OCI-LY1 (cell line): ENCODE data around the gene ATP11A.

Source experiments
- H2AFZ ChIP-seq: fragments of 200-600 bp; sonication (generic), shearing (Covaris generic); 2 replicates; pipeline ENCODE4 v1.6.0; 2014; ENCODE audit warnings: antibody characterized with exemption, mild to moderate bottlenecking, low read length
- H3F3A ChIP-seq: fragments of 200-600 bp; sonication (generic), shearing (Covaris generic); 2 replicates; pipeline ENCODE4 v1.6.0; 2014; ENCODE audit warnings: mild to moderate bottlenecking, antibody characterized with exemption, low read length, moderate library complexity; ENCODE audit not compliant: insufficient read depth
- H3K27ac ChIP-seq: fragments of 200-600 bp; sonication (generic); 2 replicates; pipeline ENCODE4 v1.5.1; 2014; ENCODE audit warnings: low read length, mixed run types, mild to moderate bottlenecking, low read depth; ENCODE audit not compliant: poor library complexity, severe bottlenecking
- H3K27me3 ChIP-seq: fragments of 200-600 bp; sonication (generic); 2 replicates; pipeline ENCODE4 v1.6.0; 2014; ENCODE audit warnings: antibody characterized with exemption, mild to moderate bottlenecking, low read length, moderate library complexity; ENCODE audit not compliant: insufficient read depth
- H3K36me3 ChIP-seq: fragments of 200-600 bp; sonication (generic); 2 replicates; pipeline ENCODE4 v1.6.1; 2014; ENCODE audit warnings: mild to moderate bottlenecking, antibody characterized with exemption, low read length, moderate library complexity, mixed read lengths; ENCODE audit not compliant: insufficient read depth
- H3K4me1 ChIP-seq: fragments of 200-600 bp; sonication (generic); 2 replicates; pipeline ENCODE4 v1.5.1; 2014; ENCODE audit warnings: mild to moderate bottlenecking, low read length, moderate library complexity; ENCODE audit not compliant: insufficient read depth, severe bottlenecking
- H3K4me2 ChIP-seq: fragments of 200-600 bp; sonication (generic), shearing (Covaris generic); 2 replicates; pipeline ENCODE4 v1.6.1; 2014; ENCODE audit warnings: low read length
- H3K4me3 ChIP-seq: fragments of 200-600 bp; sonication (generic); 2 replicates; pipeline ENCODE4 v1.5.1; 2014; ENCODE audit warnings: low read length, low read depth, mild to moderate bottlenecking, mixed read lengths; ENCODE audit not compliant: poor library complexity, severe bottlenecking
- H3K79me2 ChIP-seq: fragments of 200-600 bp; shearing (Covaris generic); 2 replicates; pipeline ENCODE4 v1.6.1; 2016; ENCODE audit warnings: mixed run types, low read length, mixed read lengths; ENCODE audit not compliant: insufficient read depth
- H3K9ac ChIP-seq: fragments of 200-600 bp; sonication (generic), shearing (Covaris generic); 2 replicates; pipeline ENCODE4 v1.6.1; 2014; ENCODE audit warnings: mild to moderate bottlenecking, low read length, mixed read lengths
- H3K9me2 ChIP-seq: fragments of 200-600 bp; sonication (generic), shearing (Covaris generic); 2 replicates; pipeline ENCODE4 v1.6.1; 2014; ENCODE audit warnings: low read depth, mild to moderate bottlenecking, low read length, mixed read lengths
- H3K9me3 ChIP-seq: fragments of 200-600 bp; shearing (Covaris generic); 2 replicates; pipeline ENCODE4 v1.6.1; 2014; ENCODE audit warnings: low read length, mixed read lengths
- H4K20me1 ChIP-seq: fragments of 200-600 bp; sonication (generic), shearing (Covaris generic); 2 replicates; pipeline ENCODE4 v1.6.0; 2016; ENCODE audit warnings: mild to moderate bottlenecking, low read length; ENCODE audit not compliant: insufficient read depth
- EZH2 ChIP-seq: fragments of 200-600 bp; sonication (generic), shearing (Covaris generic); IDR thresholded peaks from 2 replicates; pipeline ENCODE4 v1.8.0; 2017; ENCODE audit warnings: borderline replicate concordance, mixed run types, mild to moderate bottlenecking, antibody characterized with exemption, low read length, moderate library complexity, mixed read lengths
- TF ChIP-seq, protein P1 (sequence below): fragments of 200-600 bp; sonication (generic), shearing (Covaris generic); IDR thresholded peaks from 2 replicates; pipeline ENCODE4 v1.5.1; 2017; ENCODE audit warnings: mild to moderate bottlenecking, antibody characterized with exemption, low read length, moderate library complexity, mixed read lengths

Gene ATP11A

GRCh38 chr13:112880976-112881540 is 191.2 kb downstream of the ATP11A start:
- Histone ChIP-seq H3K4me2 (no peak overlapping the region), H3K79me2 (no peaks in the 10 kb centered on the region), H3K36me3 (peaks cover 6% of the 10 kb centered on the region; the same call in 1 of the 2 replicates), H3K27ac (no peak overlapping the region), H4K20me1 (no peaks in the 10 kb centered on the region), H3K9ac (no peak overlapping the region), H3K9me2 (no peaks in the 10 kb centered on the region), H3F3A (no peaks in the 10 kb centered on the region), H3K9me3 (no peaks in the 10 kb centered on the region), H2AFZ (no peak overlapping the region), H3K4me3 (no peak overlapping the region), H3K4me1 (no peaks in the 10 kb centered on the region), H3K27me3 (no peaks in the 10 kb centered on the region)
- TF ChIP-seq, protein P1, sequence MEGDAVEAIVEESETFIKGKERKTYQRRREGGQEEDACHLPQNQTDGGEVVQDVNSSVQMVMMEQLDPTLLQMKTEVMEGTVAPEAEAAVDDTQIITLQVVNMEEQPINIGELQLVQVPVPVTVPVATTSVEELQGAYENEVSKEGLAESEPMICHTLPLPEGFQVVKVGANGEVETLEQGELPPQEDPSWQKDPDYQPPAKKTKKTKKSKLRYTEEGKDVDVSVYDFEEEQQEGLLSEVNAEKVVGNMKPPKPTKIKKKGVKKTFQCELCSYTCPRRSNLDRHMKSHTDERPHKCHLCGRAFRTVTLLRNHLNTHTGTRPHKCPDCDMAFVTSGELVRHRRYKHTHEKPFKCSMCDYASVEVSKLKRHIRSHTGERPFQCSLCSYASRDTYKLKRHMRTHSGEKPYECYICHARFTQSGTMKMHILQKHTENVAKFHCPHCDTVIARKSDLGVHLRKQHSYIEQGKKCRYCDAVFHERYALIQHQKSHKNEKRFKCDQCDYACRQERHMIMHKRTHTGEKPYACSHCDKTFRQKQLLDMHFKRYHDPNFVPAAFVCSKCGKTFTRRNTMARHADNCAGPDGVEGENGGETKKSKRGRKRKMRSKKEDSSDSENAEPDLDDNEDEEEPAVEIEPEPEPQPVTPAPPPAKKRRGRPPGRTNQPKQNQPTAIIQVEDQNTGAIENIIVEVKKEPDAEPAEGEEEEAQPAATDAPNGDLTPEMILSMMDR: no peak
- no peak for TF ChIP-seq EZH2

- TF ChIP-seq, protein P1: no peak
- no peak for TF ChIP-seq EZH2
- H3K27ac ChIP-seq: no peak overlapping the region
- H3K4me2 ChIP-seq: no peak overlapping the region
- no peaks in the 10 kb centered on the region for H4K20me1 ChIP-seq
- H3K79me2 ChIP-seq: no peaks in the 10 kb centered on the region
- H3K36me3 ChIP-seq: peaks cover 6% of the 10 kb centered on the region; the same call in 1 of the 2 replicates
- no peak overlapping the region for H3K4me3 ChIP-seq
- H2AFZ ChIP-seq: no peak overlapping the region
- no peaks in the 10 kb centered on the region for H3K9me3 ChIP-seq
- H3K4me1 ChIP-seq: no peaks in the 10 kb centered on the region
- H3K27me3 ChIP-seq: no peaks in the 10 kb centered on the region
- no peaks in the 10 kb centered on the region for H3K9me2 ChIP-seq
- no peak overlapping the region for H3K9ac ChIP-seq
- no peaks in the 10 kb centered on the region for H3F3A ChIP-seq
Measured at GRCh38 chr13:112881656-112882554, 192.1 kb downstream of the ATP11A start.

DNA sequence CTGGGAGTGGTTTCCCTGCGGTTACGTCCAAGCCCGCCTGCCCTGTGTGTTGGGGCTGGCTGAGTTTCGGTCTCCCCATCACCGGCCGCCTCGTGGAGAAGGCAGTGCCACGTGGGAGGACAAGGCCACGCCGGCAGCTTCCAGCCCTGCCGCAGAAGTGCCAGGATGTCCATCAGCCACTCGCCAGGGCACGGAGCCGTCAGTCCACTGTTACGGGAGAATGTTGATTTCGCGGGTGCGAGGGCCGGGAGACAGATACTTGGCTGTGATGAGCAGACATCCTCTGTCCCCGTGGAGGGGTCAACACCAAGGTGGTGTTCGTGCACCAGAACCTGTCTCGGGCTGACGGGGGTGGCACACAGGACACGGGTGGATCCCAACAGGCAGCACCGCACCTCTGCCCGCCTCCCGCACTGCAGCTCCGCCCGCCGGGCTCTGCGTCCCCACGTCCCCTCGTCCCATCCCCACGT is 192.8 kb downstream of the ATP11A start:
- H3K36me3 ChIP-seq: peaks cover 6% of the 10 kb centered on the region; the same call in 1 of the 2 replicates
- H3K4me3 ChIP-seq: no peak overlapping the region
- no peaks in the 10 kb centered on the region; the same call in 1 of the 2 replicates for H3K27me3 ChIP-seq
- no peaks in the 10 kb centered on the region for H3K9me3 ChIP-seq
- no peak overlapping the region for H3K4me2 ChIP-seq
- H2AFZ ChIP-seq: no peak overlapping the region
- H4K20me1 ChIP-seq: no peaks in the 10 kb centered on the region
- no peak overlapping the region for H3K27ac ChIP-seq
- no peaks in the 10 kb centered on the region for H3F3A ChIP-seq
- no peaks in the 10 kb centered on the region for H3K79me2 ChIP-seq
- H3K4me1 ChIP-seq: no peaks in the 10 kb centered on the region
- no peak overlapping the region for H3K9ac ChIP-seq
- H3K9me2 ChIP-seq: no peaks in the 10 kb centered on the region
- TF ChIP-seq, protein P1: no peak
- no peak for TF ChIP-seq EZH2
